Suprapubic skin (tissue), 4 donors: ENCODE measurements around the gene SCAMP1. TPM values are rescaled to one million over a fixed set of nuclear protein-coding genes. Genes with fewer than 3 reads are reported as not detected.

Source experiments
- DNase-seq, 2 donors: peaks; one replicate each; pipeline ENCODE4 v3.0.0-alpha.2; 2019; ENCODE audit warnings: low spot score in 2 of 2
- H3K27ac ChIP-seq: fragments of 200-600 bp; sonication (generic); one replicate; pipeline ENCODE4 v1.5.1; 2019
- H3K27me3 ChIP-seq: fragments of 200-600 bp; sonication (generic); one replicate; pipeline ENCODE4 v1.5.1; 2019
- H3K36me3 ChIP-seq: fragments of 200-600 bp; sonication (generic); one replicate; pipeline ENCODE4 v1.5.1; 2019
- H3K4me1 ChIP-seq: fragments of 200-600 bp; sonication (generic); one replicate; pipeline ENCODE4 v1.5.1; 2019
- H3K4me3 ChIP-seq: fragments of 200-600 bp; sonication (generic); one replicate; pipeline ENCODE4 v1.5.1; 2019; ENCODE audit warnings: mild to moderate bottlenecking
- H3K9me3 ChIP-seq: fragments of 200-600 bp; sonication (generic); one replicate; pipeline ENCODE4 v1.5.1; 2019
- EP300 ChIP-seq: sonication (generic); formaldehyde crosslinking; IDR thresholded peaks from one replicate; pipeline ENCODE4 v1.6.1; 2017; ENCODE audit warnings: antibody characterized with exemption
- POLR2A ChIP-seq, 2 donors: fragments of 450-650 bp; IDR thresholded peaks; one replicate each; pipeline ENCODE4 v1.6.1; 2017; ENCODE audit warnings: antibody characterized with exemption in 2 of 2, mild to moderate bottlenecking in 2 of 2, moderate library complexity in 2 of 2
- POLR2AphosphoS5 ChIP-seq, 3 donors: sonication (generic); formaldehyde crosslinking; IDR thresholded peaks; one replicate each; pipeline ENCODE4 v1.6.1; 2017; ENCODE audit warnings: antibody characterized with exemption in 3 of 3
- WGBS: methylation state at CpG from one replicate; pipeline ENCODE4 v1.1.5; 2018; 5-methylcytosine and 5-hydroxymethylcytosine counted together
- total RNA-seq, 4 donors: library from RNA; depleted of rRNA; stranded (reverse); fragments of >200 nt; gene quantifications; one replicate each; pipeline ENCODE4 v1.1.0, GENCODE V29; 2016
- TF ChIP-seq, protein P1 (sequence below), 2 donors: fragments of 200-600 bp in 1 of 2; fragments of 450-650 bp in 1 of 2; sonication (generic) in 1 of 2; IDR thresholded peaks; one replicate each; pipeline ENCODE4 v1.5.1; 2016 to 2019; ENCODE audit warnings: antibody characterized with exemption in 2 of 2, mild to moderate bottlenecking in 1 of 2, moderate library complexity in 1 of 2

The SCAMP1 gene
- total RNA-seq, 4 donors from 2014 or later = 21.2 to 34.6 (median 29.4) TPM

DNA sequence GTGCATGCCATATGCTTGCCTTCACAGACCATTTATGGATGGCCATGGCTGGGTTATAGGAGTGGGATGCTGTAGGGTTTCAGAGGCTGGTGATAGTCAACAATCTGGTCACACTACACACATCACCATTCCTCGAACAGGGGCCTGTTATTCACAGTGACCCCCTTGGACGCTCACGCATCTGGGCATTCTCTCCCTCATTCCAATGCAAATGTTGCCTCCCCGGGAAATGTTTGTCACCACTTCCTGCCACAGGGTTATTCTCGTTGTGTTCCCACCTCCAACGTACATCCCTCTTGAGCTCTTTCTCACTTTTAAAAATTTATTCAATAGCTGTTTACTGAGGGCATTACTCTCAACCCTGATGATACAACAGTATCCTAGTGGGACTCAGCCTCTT lies 135.4 kb downstream of the SCAMP1 start:
- Histone ChIP-seq H3K27ac (no peak overlapping the region), H3K9me3 (no peaks in the 10 kb centered on the region), H3K27me3 (no peaks in the 10 kb centered on the region), H3K36me3 (no peaks in the 10 kb centered on the region), H3K4me1 (peaks cover 17% of the 10 kb centered on the region), H3K4me3 (no peak overlapping the region)
- TF ChIP-seq, protein P1, sequence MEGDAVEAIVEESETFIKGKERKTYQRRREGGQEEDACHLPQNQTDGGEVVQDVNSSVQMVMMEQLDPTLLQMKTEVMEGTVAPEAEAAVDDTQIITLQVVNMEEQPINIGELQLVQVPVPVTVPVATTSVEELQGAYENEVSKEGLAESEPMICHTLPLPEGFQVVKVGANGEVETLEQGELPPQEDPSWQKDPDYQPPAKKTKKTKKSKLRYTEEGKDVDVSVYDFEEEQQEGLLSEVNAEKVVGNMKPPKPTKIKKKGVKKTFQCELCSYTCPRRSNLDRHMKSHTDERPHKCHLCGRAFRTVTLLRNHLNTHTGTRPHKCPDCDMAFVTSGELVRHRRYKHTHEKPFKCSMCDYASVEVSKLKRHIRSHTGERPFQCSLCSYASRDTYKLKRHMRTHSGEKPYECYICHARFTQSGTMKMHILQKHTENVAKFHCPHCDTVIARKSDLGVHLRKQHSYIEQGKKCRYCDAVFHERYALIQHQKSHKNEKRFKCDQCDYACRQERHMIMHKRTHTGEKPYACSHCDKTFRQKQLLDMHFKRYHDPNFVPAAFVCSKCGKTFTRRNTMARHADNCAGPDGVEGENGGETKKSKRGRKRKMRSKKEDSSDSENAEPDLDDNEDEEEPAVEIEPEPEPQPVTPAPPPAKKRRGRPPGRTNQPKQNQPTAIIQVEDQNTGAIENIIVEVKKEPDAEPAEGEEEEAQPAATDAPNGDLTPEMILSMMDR (IDR thresholded peaks at IDR 0.05) = no peak
- no peak for TF ChIP-seq POLR2AphosphoS5 (IDR thresholded peaks at IDR 0.05)
- no peak for TF ChIP-seq POLR2A (IDR thresholded peaks at IDR 0.05)
- TF ChIP-seq EP300 = no peak
- DNase-seq = no peak
- WGBS = 63% methylated on average over 6 of the region's 6 CpGs

DNA sequence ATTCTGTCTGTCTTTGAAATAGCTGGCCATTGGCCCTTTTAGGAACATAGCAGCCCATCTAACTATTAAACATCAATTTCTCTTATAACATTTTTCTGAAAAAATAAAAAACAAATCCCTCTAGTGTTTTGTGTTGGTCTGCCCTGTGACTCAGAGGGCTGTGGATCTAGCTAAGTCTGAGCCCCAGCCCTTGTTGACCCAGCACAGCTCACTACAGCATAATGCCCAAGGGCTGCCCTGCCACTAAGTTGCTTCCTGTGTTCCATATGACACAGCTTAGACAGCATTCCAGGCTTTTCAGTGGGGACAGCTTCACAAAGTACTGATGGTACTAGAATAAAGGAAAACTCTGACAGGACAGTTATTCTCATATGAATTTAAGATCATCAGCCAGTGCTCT lies 136.0 kb downstream of the SCAMP1 start:
- peaks cover 18% of the 10 kb centered on the region for H3K4me1 ChIP-seq
- TF ChIP-seq POLR2A (IDR thresholded peaks at IDR 0.05) (no peak), POLR2AphosphoS5 (IDR thresholded peaks at IDR 0.05) (no peak), EP300 (no peak)
- TF ChIP-seq, protein P1 (IDR thresholded peaks at IDR 0.05) = no peak
- H3K27ac ChIP-seq = no peak overlapping the region
- no peak overlapping the region for H3K4me3 ChIP-seq
- H3K27me3 ChIP-seq = no peaks in the 10 kb centered on the region
- no peaks in the 10 kb centered on the region for H3K9me3 ChIP-seq
- H3K36me3 ChIP-seq = no peaks in the 10 kb centered on the region
- no peak for DNase-seq

DNA sequence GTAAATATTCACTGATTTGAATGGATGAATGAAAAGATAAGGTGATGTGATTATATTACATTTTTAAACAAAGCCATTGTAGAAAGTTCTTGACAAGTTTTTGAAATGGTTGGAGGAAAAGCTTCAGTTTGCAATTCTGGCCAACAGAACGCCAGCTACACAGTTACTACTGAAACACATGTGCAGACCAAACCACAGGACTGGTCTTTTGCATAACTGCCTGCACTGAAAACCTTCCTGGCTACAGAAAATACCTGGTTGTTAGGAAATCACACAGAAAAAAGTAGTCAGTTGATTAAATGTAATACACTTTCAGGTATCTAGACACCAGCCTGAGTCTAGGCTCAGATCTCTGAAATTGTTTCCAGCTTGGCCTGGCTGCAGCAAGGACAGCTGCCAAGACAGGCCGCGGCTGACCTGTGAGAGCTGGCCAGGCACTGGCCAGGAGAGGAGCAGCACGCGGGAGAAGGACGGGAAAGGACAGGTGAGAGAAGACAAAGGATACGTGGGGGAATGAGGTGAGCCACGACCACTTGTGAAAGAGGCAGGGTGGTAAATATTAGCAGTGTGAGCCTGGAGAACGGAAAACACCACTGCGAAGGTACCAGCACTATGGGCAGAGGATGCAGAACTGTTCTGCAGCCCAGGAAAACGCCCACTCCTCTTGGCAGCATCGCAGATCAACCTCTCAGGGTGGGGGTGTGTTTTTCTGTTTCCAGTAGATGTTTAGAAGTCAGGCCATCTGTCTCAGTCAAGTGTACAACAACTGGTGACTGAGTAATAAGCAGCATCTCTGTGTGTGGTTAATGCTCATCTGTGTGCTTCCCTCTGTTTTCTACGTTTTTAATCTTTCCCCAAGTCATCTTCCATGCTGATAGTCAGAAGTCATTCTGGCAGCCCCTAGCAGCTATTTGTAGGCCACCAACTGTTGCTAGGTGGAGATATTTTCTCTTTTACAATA lies 137.4 kb downstream of the SCAMP1 start:
- no peaks in the 10 kb centered on the region for H3K9me3 ChIP-seq
- no peak overlapping the region for H3K4me3 ChIP-seq
- H3K27me3 ChIP-seq = no peaks in the 10 kb centered on the region
- H3K4me1 ChIP-seq = peaks cover 32% of the 10 kb centered on the region
- no peak overlapping the region for H3K27ac ChIP-seq
- no peaks in the 10 kb centered on the region for H3K36me3 ChIP-seq
- no peak for TF ChIP-seq POLR2A (IDR thresholded peaks at IDR 0.05)
- TF ChIP-seq EP300 = no peak
- TF ChIP-seq POLR2AphosphoS5 (IDR thresholded peaks at IDR 0.05) = no peak
- TF ChIP-seq, protein P1 (IDR thresholded peaks at IDR 0.05) = no peak
- no peak for DNase-seq
- 51% methylated on average over 13 of the region's 13 CpGs for WGBS

DNA sequence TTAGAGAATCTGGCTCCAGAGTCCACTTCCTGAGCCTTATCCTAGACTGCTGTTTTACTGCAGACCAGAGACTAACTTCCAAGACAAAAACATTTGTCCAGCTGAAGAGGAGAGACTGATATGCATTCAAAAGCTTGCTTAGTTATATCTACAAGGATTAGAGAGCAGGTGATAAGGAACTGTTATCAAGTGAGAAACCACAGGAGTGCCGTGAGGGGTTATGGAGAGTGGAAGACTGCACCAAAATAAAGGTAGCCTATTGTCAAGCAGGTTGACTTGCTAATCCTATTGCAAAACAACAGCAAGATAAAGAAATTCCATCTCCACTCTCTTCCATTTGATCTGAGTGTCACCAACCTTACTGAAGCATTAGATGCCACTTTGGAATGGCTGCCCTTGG lies 139.1 kb downstream of the SCAMP1 start:
- no peaks in the 10 kb centered on the region for H3K27me3 ChIP-seq
- no peaks in the 10 kb centered on the region for H3K36me3 ChIP-seq
- WGBS = 90% methylated on average over 1 of the region's 1 CpG
- H3K27ac ChIP-seq = no peak overlapping the region
- H3K9me3 ChIP-seq = no peaks in the 10 kb centered on the region
- H3K4me3 ChIP-seq = no peak overlapping the region
- DNase-seq = no peak
- TF ChIP-seq POLR2AphosphoS5 (IDR thresholded peaks at IDR 0.05) (no peak), EP300 (no peak), POLR2A (IDR thresholded peaks at IDR 0.05) (no peak)
- TF ChIP-seq, protein P1 (IDR thresholded peaks at IDR 0.05) = no peak
- H3K4me1 ChIP-seq = peaks cover 40% of the 10 kb centered on the region

DNA sequence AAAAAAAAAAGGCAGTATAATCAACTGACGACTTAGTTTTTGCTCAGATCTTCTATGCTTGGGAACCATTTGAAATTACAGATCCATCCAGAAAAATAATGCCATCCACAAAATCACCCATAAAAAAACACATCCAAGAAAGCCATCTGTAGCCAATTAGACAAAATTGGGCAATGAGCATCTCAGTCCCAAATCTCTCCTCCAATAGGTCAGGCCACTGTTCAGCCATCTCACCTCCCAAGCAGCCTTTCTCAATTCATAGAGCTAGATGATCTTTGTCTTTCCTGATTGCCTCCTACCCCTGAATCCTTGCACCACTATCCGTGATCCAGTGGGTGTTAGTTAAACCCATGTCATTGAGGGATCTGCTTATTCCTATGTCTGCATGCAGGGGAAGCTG lies 139.6 kb downstream of the SCAMP1 start:
- Histone ChIP-seq H3K27me3 (no peaks in the 10 kb centered on the region), H3K36me3 (no peaks in the 10 kb centered on the region), H3K4me1 (peaks cover 45% of the 10 kb centered on the region), H3K9me3 (no peaks in the 10 kb centered on the region), H3K27ac (no peak overlapping the region), H3K4me3 (no peak overlapping the region)
- TF ChIP-seq, protein P1 (IDR thresholded peaks at IDR 0.05) = no peak
- TF ChIP-seq EP300 (no peak), POLR2AphosphoS5 (IDR thresholded peaks at IDR 0.05) (no peak), POLR2A (IDR thresholded peaks at IDR 0.05) (no peak)
- WGBS = 98% methylated on average over 2 of the region's 2 CpGs
- DNase-seq = no peak
